NCI-H2196 treated with DMSO at 0.1 percent for 48 hours (cell line): ENCODE results near the gene GALNT2.
A peak's percentile ranks its signal among the peaks of the same experiment; 100 is the strongest.

Source experiments
- DNase-seq: peaks from one replicate; lab custom pipeline; 2025; ENCODE audit not compliant: unreplicated experiment; lab: John Stamatoyannopoulos, UW

GALNT2 gene

GRCh38 chr1:230309646-230310177, 242.7 kb downstream of the GALNT2 start:
- no peak for DNase-seq

GRCh38 chr1:230310381-230311163, 243.5 kb downstream of the GALNT2 start:
- DNase-seq: peak; percentile 62

- no peak for DNase-seq
Measured at GRCh38 chr1:230312676-230313075, 245.6 kb downstream of the GALNT2 start.

GRCh38 chr1:230313453-230314141, 246.6 kb downstream of the GALNT2 start:
- no peak for DNase-seq

- DNase-seq: no peak
Measured at GRCh38 chr1:230314142-230314470, 247.1 kb downstream of the GALNT2 start.

GRCh38 chr1:230315099-230315498, 248.1 kb downstream of the GALNT2 start:
- no peak for DNase-seq

GRCh38 chr1:230316864-230317745, 250.1 kb downstream of the GALNT2 start:
- no peak for DNase-seq

- no peak for DNase-seq
Measured at GRCh38 chr1:230317823-230318819, 251.1 kb downstream of the GALNT2 start.

- DNase-seq: no peak
Measured at GRCh38 chr1:230319014-230319747, 252.1 kb downstream of the GALNT2 start.

- no peak for DNase-seq
Measured at GRCh38 chr1:230320804-230321203, 253.8 kb downstream of the GALNT2 start.

- no peak for DNase-seq
Measured at GRCh38 chr1:230321341-230321740, 254.3 kb downstream of the GALNT2 start.

GRCh38 chr1:230321741-230322420, 254.8 kb downstream of the GALNT2 start:
- DNase-seq: no peak

GRCh38 chr1:230322421-230322756, 255.4 kb downstream of the GALNT2 start:
- no peak for DNase-seq

GRCh38 chr1:230322967-230323547, 256.0 kb downstream of the GALNT2 start:
- no peak for DNase-seq

GRCh38 chr1:230323686-230324085, 256.6 kb downstream of the GALNT2 start:
- no peak for DNase-seq

GRCh38 chr1:230326971-230327891, 260.2 kb downstream of the GALNT2 start:
- DNase-seq: no peak

- no peak for DNase-seq
Measured at GRCh38 chr1:230327892-230328284, 260.9 kb downstream of the GALNT2 start.
